Sigmoid colon (tissue), 7 donors: ENCODE measurements around the gene BPIFB2. TPM values are rescaled to one million over a fixed set of nuclear protein-coding genes. Genes with fewer than 3 reads are reported as not detected.

ENCODE experiments used
- DNase-seq: peaks from one replicate; pipeline ENCODE4 v3.0.0-alpha.2; 2019
- H3K27ac ChIP-seq, 4 donors: fragments of 200-600 bp; sonication (generic); one replicate each; pipeline ENCODE4 v1.5.1; 2016 to 2019; ENCODE audit warnings: mild to moderate bottlenecking in 1 of 4
- H3K27me3 ChIP-seq, 3 donors: fragments of 200-600 bp; sonication (generic); one replicate each; pipeline ENCODE4 v1.5.1; 2019; ENCODE audit warnings: mild to moderate bottlenecking in 1 of 3
- H3K36me3 ChIP-seq, 4 donors: fragments of 200-600 bp; sonication (generic); one replicate each; pipeline ENCODE4 v1.5.1; 2016 to 2019
- H3K4me1 ChIP-seq, 4 donors: fragments of 200-600 bp; sonication (generic); one replicate each; pipeline ENCODE4 v1.5.1; 2017 to 2019
- H3K4me3 ChIP-seq, 4 donors: fragments of 200-600 bp; sonication (generic); one replicate each; pipeline ENCODE4 v1.5.1; 2017 to 2019; ENCODE audit warnings: mild to moderate bottlenecking in 2 of 4, moderate library complexity in 1 of 4
- H3K9me3 ChIP-seq, 4 donors: fragments of 200-600 bp in 3 of 4; sonication (generic) in 3 of 4; one replicate each; pipeline versions ENCODE4 v1.5.1 to v1.6.1; 2013 to 2019
- EP300 ChIP-seq, 4 donors: sonication (generic); formaldehyde crosslinking; IDR thresholded peaks; one replicate each; pipeline ENCODE4 v1.6.1; 2017; ENCODE audit warnings: antibody characterized with exemption in 4 of 4
- POLR2A ChIP-seq, 2 donors: fragments of 450-650 bp; IDR thresholded peaks; one replicate each; pipeline ENCODE4 v1.6.1; 2016; ENCODE audit warnings: antibody characterized with exemption in 2 of 2, mild to moderate bottlenecking in 2 of 2, moderate library complexity in 2 of 2
- POLR2AphosphoS5 ChIP-seq, 4 donors: sonication (generic); formaldehyde crosslinking; IDR thresholded peaks; one replicate each; pipeline ENCODE4 v1.6.1; 2017; ENCODE audit warnings: antibody characterized with exemption in 4 of 4
- WGBS, 2 donors: extraction: QIAGEN DNeasy Blood & Tissue Kit; methylation state at CpG; one replicate each; pipeline ENCODE4 v1.1.7; 2013; 5-methylcytosine and 5-hydroxymethylcytosine counted together
- intact Hi-C: fragments of 100-400 bp; cut with DNase I; formaldehyde crosslinking; loops from one replicate; pipeline ENCODE4 v1.15.1; 2023
- polyA plus RNA-seq, 3 donors: library from polyadenylated mRNA; stranded (reverse); fragments of 200-250 nt; gene quantifications; one replicate each; pipeline ENCODE4 v1.2.3, GENCODE V29; 2013
- total RNA-seq, 4 donors: library from RNA; depleted of rRNA; stranded (reverse); fragments of >200 nt; gene quantifications; one replicate each; pipeline ENCODE4 v1.1.0, GENCODE V29; 2016
- TF ChIP-seq, protein P1 (sequence below), 4 experiments: fragments of 450-650 bp in 3 of 4; fragments of 200-600 bp in 1 of 4; IDR thresholded peaks; one replicate each; pipeline ENCODE4 v1.5.1; 2016 to 2019; ENCODE audit warnings: antibody characterized with exemption in 4 of 4, mild to moderate bottlenecking in 3 of 4, moderate library complexity in 2 of 4
- donor health status: healthy with polysubstance abuse.
- donor health status: Bipolar disorder and iron deficiency.
- donor health status: healthy.

Gene BPIFB2, protein sequence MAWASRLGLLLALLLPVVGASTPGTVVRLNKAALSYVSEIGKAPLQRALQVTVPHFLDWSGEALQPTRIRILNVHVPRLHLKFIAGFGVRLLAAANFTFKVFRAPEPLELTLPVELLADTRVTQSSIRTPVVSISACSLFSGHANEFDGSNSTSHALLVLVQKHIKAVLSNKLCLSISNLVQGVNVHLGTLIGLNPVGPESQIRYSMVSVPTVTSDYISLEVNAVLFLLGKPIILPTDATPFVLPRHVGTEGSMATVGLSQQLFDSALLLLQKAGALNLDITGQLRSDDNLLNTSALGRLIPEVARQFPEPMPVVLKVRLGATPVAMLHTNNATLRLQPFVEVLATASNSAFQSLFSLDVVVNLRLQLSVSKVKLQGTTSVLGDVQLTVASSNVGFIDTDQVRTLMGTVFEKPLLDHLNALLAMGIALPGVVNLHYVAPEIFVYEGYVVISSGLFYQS
- total RNA-seq (not detected), polyA plus RNA-seq (not detected)

GRCh38 chr20:33007376-33008335, at the start of gene BPIFB2:
BPIFB2 (plus strand) TSS chr20:33007704; CDS start chr20:33008575, 871 bp downstream.
- H3K36me3 ChIP-seq: no peaks in the 10 kb centered on the region
- WGBS, 2 donors: 74 to 85% methylated on average over 11 of the region's 11 CpGs
- no peak for DNase-seq
- H3K4me3 ChIP-seq: no peak within 1 kb of the TSS
- no peaks in the 10 kb centered on the region for H3K27me3 ChIP-seq
- intact Hi-C loops: no loop called here
- H3K4me1 ChIP-seq: no peaks in the 10 kb centered on the region
- no peak within 1 kb of the TSS for H3K27ac ChIP-seq
- H3K9me3 ChIP-seq: no peaks in the 10 kb centered on the region
- TF ChIP-seq, protein P1, sequence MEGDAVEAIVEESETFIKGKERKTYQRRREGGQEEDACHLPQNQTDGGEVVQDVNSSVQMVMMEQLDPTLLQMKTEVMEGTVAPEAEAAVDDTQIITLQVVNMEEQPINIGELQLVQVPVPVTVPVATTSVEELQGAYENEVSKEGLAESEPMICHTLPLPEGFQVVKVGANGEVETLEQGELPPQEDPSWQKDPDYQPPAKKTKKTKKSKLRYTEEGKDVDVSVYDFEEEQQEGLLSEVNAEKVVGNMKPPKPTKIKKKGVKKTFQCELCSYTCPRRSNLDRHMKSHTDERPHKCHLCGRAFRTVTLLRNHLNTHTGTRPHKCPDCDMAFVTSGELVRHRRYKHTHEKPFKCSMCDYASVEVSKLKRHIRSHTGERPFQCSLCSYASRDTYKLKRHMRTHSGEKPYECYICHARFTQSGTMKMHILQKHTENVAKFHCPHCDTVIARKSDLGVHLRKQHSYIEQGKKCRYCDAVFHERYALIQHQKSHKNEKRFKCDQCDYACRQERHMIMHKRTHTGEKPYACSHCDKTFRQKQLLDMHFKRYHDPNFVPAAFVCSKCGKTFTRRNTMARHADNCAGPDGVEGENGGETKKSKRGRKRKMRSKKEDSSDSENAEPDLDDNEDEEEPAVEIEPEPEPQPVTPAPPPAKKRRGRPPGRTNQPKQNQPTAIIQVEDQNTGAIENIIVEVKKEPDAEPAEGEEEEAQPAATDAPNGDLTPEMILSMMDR (IDR thresholded peaks at IDR 0.05): no peak
- TF ChIP-seq POLR2A (IDR thresholded peaks at IDR 0.05): no peak
- TF ChIP-seq EP300 (IDR thresholded peaks at IDR 0.05): no peak
- no peak for TF ChIP-seq POLR2AphosphoS5 (IDR thresholded peaks at IDR 0.05)

DNA sequence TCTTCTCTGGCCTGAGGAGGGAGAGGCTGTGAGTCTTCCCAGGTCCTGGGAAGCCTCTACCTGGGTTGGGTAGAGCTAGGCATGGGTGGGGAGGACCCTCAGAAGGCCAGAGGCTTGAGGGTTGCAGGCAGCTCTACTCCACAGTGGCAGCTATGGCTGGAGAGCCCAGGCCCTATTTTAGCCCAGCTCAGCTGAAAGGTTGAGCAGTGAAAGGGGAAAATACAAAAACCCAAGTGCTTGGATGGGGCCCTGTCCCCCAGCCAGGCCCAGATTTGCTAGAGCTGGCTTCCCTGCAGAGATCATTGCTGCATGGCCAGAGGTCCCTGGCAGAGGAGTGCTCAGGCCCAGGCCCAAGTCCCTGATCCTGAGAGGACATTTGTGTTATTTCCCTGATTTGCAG, 48.9 kb upstream of the BPIFB2 start:
- no peaks in the 10 kb centered on the region for H3K4me1 ChIP-seq
- intact Hi-C loops: no loop called here
- no peaks in the 10 kb centered on the region for H3K36me3 ChIP-seq
- no peak overlapping the region for H3K27ac ChIP-seq
- no peaks in the 10 kb centered on the region for H3K27me3 ChIP-seq
- DNase-seq: peak; percentile 24
- TF ChIP-seq, protein P1 (IDR thresholded peaks at IDR 0.05): no peak
- TF ChIP-seq EP300 (IDR thresholded peaks at IDR 0.05) (no peak), POLR2A (IDR thresholded peaks at IDR 0.05) (no peak), POLR2AphosphoS5 (IDR thresholded peaks at IDR 0.05) (no peak)
- H3K9me3 ChIP-seq: peaks cover 0 to 14% (median 7%) of the 10 kb centered on the region in 4 donors
- no peak overlapping the region for H3K4me3 ChIP-seq

GRCh38 chr20:32959351-32960221, 47.9 kb upstream of the BPIFB2 start:
- intact Hi-C loops: loop anchor here (10.0 kb wide), 1 partner anchor 65 kb away; no protein-coding TSS in a partner anchor
- H3K4me3 ChIP-seq: no peak overlapping the region
- peaks cover 0 to 10% (median 7%) of the 10 kb centered on the region in 4 donors for H3K9me3 ChIP-seq
- peak; percentile 36 for DNase-seq
- 80 to 88% methylated on average over 14 of the region's 14 CpGs for WGBS, 2 donors
- H3K27ac ChIP-seq: no peak overlapping the region
- TF ChIP-seq POLR2A (IDR thresholded peaks at IDR 0.05) (no peak), POLR2AphosphoS5 (IDR thresholded peaks at IDR 0.05) (no peak), EP300 (IDR thresholded peaks at IDR 0.05) (no peak)
- TF ChIP-seq, protein P1 (IDR thresholded peaks at IDR 0.05): no peak
- no peaks in the 10 kb centered on the region for H3K27me3 ChIP-seq
- H3K36me3 ChIP-seq: no peaks in the 10 kb centered on the region
- no peaks in the 10 kb centered on the region for H3K4me1 ChIP-seq

GRCh38 chr20:32960222-32960518, 47.3 kb upstream of the BPIFB2 start:
- intact Hi-C loops: loop anchor here (10.0 kb wide), 1 partner anchor 65 kb away; no protein-coding TSS in a partner anchor
- TF ChIP-seq POLR2AphosphoS5 (IDR thresholded peaks at IDR 0.05) (no peak), POLR2A (IDR thresholded peaks at IDR 0.05) (no peak), EP300 (IDR thresholded peaks at IDR 0.05) (no peak)
- TF ChIP-seq, protein P1 (IDR thresholded peaks at IDR 0.05): no peak
- no peak for DNase-seq

More at GRCh38 chr20:32960222-32960518, 47.3 kb upstream of the BPIFB2 start:
- Histone ChIP-seq H3K27ac (no peak overlapping the region), H3K4me1 (no peaks in the 10 kb centered on the region), H3K9me3 (peaks cover 0 to 10% (median 6%) of the 10 kb centered on the region in 4 donors), H3K36me3 (no peaks in the 10 kb centered on the region), H3K4me3 (no peak overlapping the region), H3K27me3 (no peaks in the 10 kb centered on the region)
